Measurements from ENCODE around the gene KCNMB1. TPM values are rescaled to one million over a fixed set of nuclear protein-coding genes. Genes with fewer than 3 reads are reported as not detected.

KCNMB1 gene
- total RNA-seq, 1 experiment from 2014 or later, result 0.24 TPM

- no peak for TF ChIP-seq KAT7 (CRISPR knock-in tag; IDR thresholded peaks at IDR 0.05; ENCODE audit: borderline replicate concordance)
- no peak for TF ChIP-seq NR1H2 (CRISPR knock-in tag; IDR thresholded peaks at IDR 0.05)
- TF ChIP-seq ZNF423 (CRISPR knock-in tag; IDR thresholded peaks at IDR 0.05), result no peak
- no peak for TF ChIP-seq E2F1 (CRISPR knock-in tag; IDR thresholded peaks at IDR 0.05)
- TF ChIP-seq ATF3 (CRISPR knock-in tag; conservative IDR thresholded peaks at IDR 0.05), result no peak
- TF ChIP-seq ARID4B (CRISPR knock-in tag; IDR thresholded peaks at IDR 0.05; ENCODE audit: borderline replicate concordance), result no peak
- TF ChIP-seq E2F4 (CRISPR knock-in tag; IDR thresholded peaks at IDR 0.05; ENCODE audit: borderline replicate concordance, low read depth), result no peak
- no peak for TF ChIP-seq HMGXB4 (CRISPR knock-in tag; IDR thresholded peaks at IDR 0.05)
- TF ChIP-seq SMAD3 (CRISPR knock-in tag; IDR thresholded peaks at IDR 0.05; ENCODE audit: borderline replicate concordance), result no peak
- no peak for TF ChIP-seq GABPB1 (CRISPR knock-in tag; IDR thresholded peaks at IDR 0.05)
- TF ChIP-seq ETV6 (CRISPR knock-in tag; IDR thresholded peaks at IDR 0.05), result no peak
Observed at GRCh38 chr5:170345971-170346370, 43.2 kb downstream of the KCNMB1 start (continued).

- no peak for TF ChIP-seq ARID4B (CRISPR knock-in tag; IDR thresholded peaks at IDR 0.05; ENCODE audit: borderline replicate concordance)
- TF ChIP-seq CBFB (CRISPR knock-in tag; IDR thresholded peaks at IDR 0.05; ENCODE audit: low read depth), result no peak
- TF ChIP-seq MLX (CRISPR knock-in tag; IDR thresholded peaks at IDR 0.05), result no peak
- TF ChIP-seq ZNF423 (CRISPR knock-in tag; IDR thresholded peaks at IDR 0.05), result no peak
- no peak for TF ChIP-seq ZNF121 (CRISPR knock-in tag; IDR thresholded peaks at IDR 0.05)
- TF ChIP-seq ESRRA (CRISPR knock-in tag; IDR thresholded peaks at IDR 0.05; ENCODE audit: borderline replicate concordance), result no peak
- TF ChIP-seq FOXP1 (CRISPR knock-in tag; IDR thresholded peaks at IDR 0.05; ENCODE audit: borderline replicate concordance), result no peak
- TF ChIP-seq TEAD4 (CRISPR knock-in tag; IDR thresholded peaks at IDR 0.05), result no peak
- TF ChIP-seq ZNF416 (CRISPR knock-in tag; IDR thresholded peaks at IDR 0.05), result no peak
- no peak for TF ChIP-seq E2F1 (CRISPR knock-in tag; IDR thresholded peaks at IDR 0.05)
- no peak for TF ChIP-seq FOXJ3 (CRISPR knock-in tag; IDR thresholded peaks at IDR 0.05; ENCODE audit: borderline replicate concordance)
- Mint-ChIP-seq H3K4me3 (no peak overlapping the region), H3K27me3 (ENCODE audit: low read depth) (no peaks in the 10 kb centered on the region; the same call in 1 of the 2 replicates), H3K4me1 (peaks cover 46% of the 10 kb centered on the region), H3K27ac (no peak overlapping the region), H3K36me3 (peaks cover 16% of the 10 kb centered on the region), H3K9me3 (peaks cover 29% of the 10 kb centered on the region)
- ChIA-PET POLR2A (no interaction called here), CTCF (interaction anchor here (1.6 kb wide), 1 partner anchor 60 kb away, joined by 3 read pairs; no protein-coding TSS in a partner anchor)
- ATAC-seq (no peak), DNase-seq (ENCODE audit: low spot score) (no peak)
Observed at GRCh38 chr5:170343177-170343576, 46.0 kb downstream of the KCNMB1 start.
